ENCODE data around the gene FZD7.

Gene FZD7

GRCh38 chr2:202033317-202034248, at the start of gene FZD7:
FZD7 (plus strand) TSS chr2:202033855; CDS start chr2:202034648, 793 bp downstream.
- H3K9ac ChIP-seq = peak within 1 kb of the TSS; percentile 80
- peak within 1 kb of the TSS; percentile 97 for H3K4me2 ChIP-seq
- H3K4me1 ChIP-seq = peaks cover 31% of the 10 kb centered on the region
- peaks cover 18% of the 10 kb centered on the region for H4K20me1 ChIP-seq
- H3K4me3 ChIP-seq = peak within 1 kb of the TSS; percentile 86
- H3K27ac ChIP-seq = peak within 1 kb of the TSS; percentile 62
- no peaks in the 10 kb centered on the region for H3K9me3 ChIP-seq
- H3K36me3 ChIP-seq = no peaks in the 10 kb centered on the region
- TF ChIP-seq Cebpa-rat (IDR thresholded peaks at IDR 0.05) = no peak
- H3K27me3 ChIP-seq = peaks cover 64% of the 10 kb centered on the region

- no peak for TF ChIP-seq Cebpa-rat (IDR thresholded peaks at IDR 0.05)
- no peak overlapping the region for H3K27ac ChIP-seq
- H3K27me3 ChIP-seq = no peaks in the 10 kb centered on the region
- H3K4me2 ChIP-seq = no peak overlapping the region
- no peaks in the 10 kb centered on the region for H4K20me1 ChIP-seq
- no peak overlapping the region for H3K9ac ChIP-seq
- no peaks in the 10 kb centered on the region for H3K9me3 ChIP-seq
- H3K4me1 ChIP-seq = peaks cover 10% of the 10 kb centered on the region
- H3K4me3 ChIP-seq = no peak overlapping the region
- no peaks in the 10 kb centered on the region for H3K36me3 ChIP-seq
Measured at GRCh38 chr2:201984333-201984732, 49.3 kb upstream of the FZD7 start.

GRCh38 chr2:201984800-201985525, 48.7 kb upstream of the FZD7 start:
- peaks cover 10% of the 10 kb centered on the region for H3K4me1 ChIP-seq
- no peak overlapping the region for H3K4me3 ChIP-seq
- H3K9ac ChIP-seq = no peak overlapping the region
- H3K27me3 ChIP-seq = no peaks in the 10 kb centered on the region
- no peaks in the 10 kb centered on the region for H4K20me1 ChIP-seq
- H3K9me3 ChIP-seq = no peaks in the 10 kb centered on the region
- TF ChIP-seq Cebpa-rat (IDR thresholded peaks at IDR 0.05) = no peak
- no peak overlapping the region for H3K4me2 ChIP-seq
- no peaks in the 10 kb centered on the region for H3K36me3 ChIP-seq
- H3K27ac ChIP-seq = no peak overlapping the region

GRCh38 chr2:201985728-201986462, 47.8 kb upstream of the FZD7 start:
- Histone ChIP-seq H3K4me1 (peaks cover 10% of the 10 kb centered on the region), H3K27ac (no peak overlapping the region), H3K27me3 (no peaks in the 10 kb centered on the region), H3K9me3 (no peaks in the 10 kb centered on the region), H3K36me3 (no peaks in the 10 kb centered on the region), H4K20me1 (no peaks in the 10 kb centered on the region), H3K4me3 (no peak overlapping the region), H3K9ac (no peak overlapping the region), H3K4me2 (no peak overlapping the region)
- TF ChIP-seq Cebpa-rat (IDR thresholded peaks at IDR 0.05) = no peak

GRCh38 chr2:201986463-201986735, 47.3 kb upstream of the FZD7 start:
- Histone ChIP-seq H3K9me3 (no peaks in the 10 kb centered on the region), H3K27ac (no peak overlapping the region), H3K36me3 (no peaks in the 10 kb centered on the region), H3K4me1 (peaks cover 10% of the 10 kb centered on the region), H3K4me3 (no peak overlapping the region), H3K9ac (no peak overlapping the region), H4K20me1 (no peaks in the 10 kb centered on the region), H3K4me2 (no peak overlapping the region), H3K27me3 (no peaks in the 10 kb centered on the region)
- no peak for TF ChIP-seq Cebpa-rat (IDR thresholded peaks at IDR 0.05)

- H3K27ac ChIP-seq = no peak overlapping the region
Measured at GRCh38 chr2:201987426-201987825, 46.2 kb upstream of the FZD7 start.

GRCh38 chr2:201990069-201990468, 43.6 kb upstream of the FZD7 start:
- no peak for TF ChIP-seq Cebpa-rat (IDR thresholded peaks at IDR 0.05)
- H3K9ac ChIP-seq = no peak overlapping the region
- H3K27me3 ChIP-seq = no peaks in the 10 kb centered on the region
- no peak overlapping the region for H3K27ac ChIP-seq
- H3K4me3 ChIP-seq = no peak overlapping the region
- no peak overlapping the region for H3K4me2 ChIP-seq
- H4K20me1 ChIP-seq = no peaks in the 10 kb centered on the region
- H3K9me3 ChIP-seq = no peaks in the 10 kb centered on the region
- H3K36me3 ChIP-seq = no peaks in the 10 kb centered on the region
- peaks cover 19% of the 10 kb centered on the region for H3K4me1 ChIP-seq

More at GRCh38 chr2:201987426-201987825, 46.2 kb upstream of the FZD7 start:
- Histone ChIP-seq H3K9ac (no peak overlapping the region), H4K20me1 (no peaks in the 10 kb centered on the region), H3K4me1 (peaks cover 10% of the 10 kb centered on the region), H3K36me3 (no peaks in the 10 kb centered on the region), H3K9me3 (no peaks in the 10 kb centered on the region), H3K4me3 (no peak overlapping the region), H3K27me3 (no peaks in the 10 kb centered on the region), H3K4me2 (no peak overlapping the region)
- no peak for TF ChIP-seq Cebpa-rat (IDR thresholded peaks at IDR 0.05)

GRCh38 chr2:201992960-201993359, 40.7 kb upstream of the FZD7 start:
- Histone ChIP-seq H3K4me3 (no peak overlapping the region), H3K27ac (no peak overlapping the region), H3K9ac (no peak overlapping the region), H3K9me3 (no peaks in the 10 kb centered on the region), H4K20me1 (no peaks in the 10 kb centered on the region), H3K4me2 (no peak overlapping the region), H3K4me1 (peaks cover 9% of the 10 kb centered on the region), H3K27me3 (no peaks in the 10 kb centered on the region), H3K36me3 (no peaks in the 10 kb centered on the region)
- TF ChIP-seq Cebpa-rat (IDR thresholded peaks at IDR 0.05) = no peak

- H3K4me3 ChIP-seq = no peak overlapping the region
- no peaks in the 10 kb centered on the region for H3K9me3 ChIP-seq
- no peak overlapping the region for H3K9ac ChIP-seq
- H3K4me2 ChIP-seq = no peak overlapping the region
- no peaks in the 10 kb centered on the region for H3K27me3 ChIP-seq
- no peaks in the 10 kb centered on the region for H4K20me1 ChIP-seq
- H3K27ac ChIP-seq = no peak overlapping the region
- H3K36me3 ChIP-seq = no peaks in the 10 kb centered on the region
- H3K4me1 ChIP-seq = peaks cover 9% of the 10 kb centered on the region
- TF ChIP-seq Cebpa-rat (IDR thresholded peaks at IDR 0.05) = no peak
Measured at GRCh38 chr2:201994973-201995638, 38.5 kb upstream of the FZD7 start.

Measured in BLaER1 (cell line).